GM23338 (cell line): ENCODE data around the gene PDK4. TPM values are rescaled to one million over a fixed set of nuclear protein-coding genes. Genes with fewer than 3 reads are reported as not detected.

Experiments used
- ATAC-seq: fragments of 200-7000 bp; cut with Tn5 transposase; 3 replicates; pipeline ENCODE4 v1.9.1; 2020
- DNase-seq: peaks from one replicate; pipeline ENCODE4 v3.0.0-alpha.2; 2015; ENCODE audit warnings: low spot score
- H2AFZ ChIP-seq: fragments of 200-600 bp; sonication (generic); 2 replicates; pipeline ENCODE4 v1.8.0; 2016; ENCODE audit warnings: antibody characterized with exemption, mild to moderate bottlenecking, moderate library complexity
- H3F3A ChIP-seq: fragments of 200-600 bp; sonication (generic); replicated peaks from 2 replicates; pipeline ENCODE4 v1.8.0; 2017; ENCODE audit warnings: antibody characterized with exemption, mixed run types, low read depth
- H3K27ac ChIP-seq: fragments of 200-600 bp; sonication (generic); 2 replicates; pipeline ENCODE4 v1.6.1; 2016; ENCODE audit warnings: low read depth
- H3K27me3 ChIP-seq: fragments of 200-600 bp; sonication (generic); 2 replicates; pipeline ENCODE4 v1.8.0; 2016; ENCODE audit warnings: mild to moderate bottlenecking, mixed run types, moderate library complexity; ENCODE audit not compliant: insufficient read depth
- H3K36me3 ChIP-seq: fragments of 200-600 bp; sonication (generic); 2 replicates; pipeline ENCODE4 v1.8.0; 2016; ENCODE audit warnings: mild to moderate bottlenecking; ENCODE audit not compliant: insufficient read depth
- H3K4me1 ChIP-seq: fragments of 200-600 bp; sonication (generic); 2 replicates; pipeline ENCODE4 v1.8.0; 2016; ENCODE audit warnings: mild to moderate bottlenecking, moderate library complexity; ENCODE audit not compliant: insufficient read depth
- H3K4me2 ChIP-seq: fragments of 200-600 bp; sonication (generic); 2 replicates; pipeline ENCODE4 v1.7.1; 2017; ENCODE audit warnings: mixed run types
- H3K4me3 ChIP-seq: fragments of 200-600 bp; sonication (generic); 2 replicates; pipeline ENCODE4 v1.6.1; 2016; ENCODE audit warnings: mixed run types
- H3K79me2 ChIP-seq: fragments of 200-600 bp; sonication (generic); replicated peaks from 2 replicates; pipeline ENCODE4 v1.8.0; 2017; ENCODE audit warnings: mild to moderate bottlenecking; ENCODE audit not compliant: insufficient read depth
- H3K9me2 ChIP-seq: fragments of 200-600 bp; sonication (generic); 2 replicates; pipeline ENCODE4 v1.8.0; 2017; ENCODE audit not compliant: insufficient read depth
- H4K20me1 ChIP-seq: fragments of 200-600 bp; sonication (generic); replicated peaks from 2 replicates; pipeline ENCODE4 v1.8.0; 2017; ENCODE audit warnings: mild to moderate bottlenecking; ENCODE audit not compliant: insufficient read depth
- H3K27ac Mint-ChIP-seq: 2 replicates; pipeline ENCODE4 v1.8.0; 2020; ENCODE audit warnings: inconsistent platforms, mild to moderate bottlenecking, moderate library complexity, mixed read lengths
- H3K27me3 Mint-ChIP-seq: 3 replicates; pipeline ENCODE4 v1.8.0; 2022; ENCODE audit warnings: low read depth, mild to moderate bottlenecking, moderate library complexity, mixed read lengths, inconsistent platforms; ENCODE audit not compliant: insufficient read depth, poor library complexity
- H3K36me3 Mint-ChIP-seq: 3 replicates; pipeline ENCODE4 v1.8.0; 2021; ENCODE audit warnings: low read depth, mild to moderate bottlenecking, inconsistent platforms, moderate library complexity, mixed read lengths
- H3K4me1 Mint-ChIP-seq: 3 replicates; pipeline ENCODE4 v1.8.0; 2020; ENCODE audit warnings: mild to moderate bottlenecking, inconsistent platforms, mixed read lengths
- H3K4me3 Mint-ChIP-seq: 3 replicates; pipeline ENCODE4 v1.8.0; 2021; ENCODE audit warnings: moderate library complexity, mild to moderate bottlenecking, inconsistent platforms, mixed read lengths
- H3K9me3 Mint-ChIP-seq: 3 replicates; pipeline ENCODE4 v1.8.0; 2020; ENCODE audit warnings: moderate library complexity, mild to moderate bottlenecking, inconsistent platforms, mixed read lengths
- CREB1 ChIP-seq: fragments of 250-450 bp; sonication (Bioruptor Pico); IDR thresholded peaks from 2 replicates; pipeline ENCODE4 v1.5.0; 2020; ENCODE audit warnings: low read depth, mild to moderate bottlenecking, moderate library complexity
- CTCF ChIP-seq, 2 experiments: fragments of 200-600 bp in 1 of 2; sonication (generic) in 1 of 2; conservative IDR thresholded peaks; 2 replicates each; pipeline versions ENCODE4 v1.5.1 to v1.6.1; 2016 to 2017; ENCODE audit warnings: antibody characterized with exemption in 2 of 2, low read depth in 2 of 2, mild to moderate bottlenecking in 2 of 2, moderate library complexity in 1 of 2
- EZH2 ChIP-seq: fragments of 200-600 bp; sonication (generic); IDR thresholded peaks from one replicate; pipeline ENCODE4 v1.8.0; 2017; ENCODE audit warnings: antibody characterized with exemption, mild to moderate bottlenecking, low read depth; ENCODE audit not compliant: unreplicated experiment
- JUNB ChIP-seq: IDR thresholded peaks from one replicate; pipeline ENCODE4 v1.6.1; 2016; ENCODE audit warnings: antibody characterized with exemption; ENCODE audit not compliant: unreplicated experiment
- REST ChIP-seq: IDR thresholded peaks from one replicate; pipeline ENCODE4 v1.6.1; 2018; ENCODE audit warnings: antibody characterized with exemption; ENCODE audit not compliant: unreplicated experiment
- ZNF114 ChIP-seq: fragments of 250-450 bp; sonication (Bioruptor Pico); IDR thresholded peaks from 2 replicates; pipeline ENCODE4 v1.5.0; 2020; ENCODE audit warnings: mild to moderate bottlenecking, moderate library complexity
- ZNF331 ChIP-seq: fragments of 250-450 bp; sonication (Bioruptor Pico); IDR thresholded peaks from 2 replicates; pipeline ENCODE4 v1.5.0; 2020; ENCODE audit warnings: low read depth, mild to moderate bottlenecking, moderate library complexity
- polyA plus RNA-seq: library from polyadenylated mRNA; unstranded; fragments of >200 nt; fragmentation: Nextera tagmentation; extraction: Ambion mirVana; gene quantifications from 2 replicates; pipeline ENCODE4 v1.2.1, GENCODE V29; 2016
- total RNA-seq: library from RNA; depleted of rRNA; stranded (reverse); fragments of >200 nt; shearing (Covaris generic); gene quantifications from 2 replicates; pipeline ENCODE4 v1.2.3, GENCODE V29; 2014
- TF ChIP-seq, protein P1 (sequence below): fragments of 250-450 bp; sonication (Bioruptor Pico); IDR thresholded peaks from 2 replicates; pipeline ENCODE4 v1.5.0; 2020; ENCODE audit warnings: mild to moderate bottlenecking, moderate library complexity

PDK4 gene
- total and polyA plus RNA-seq, 2 experiments from 2014 or later, result 0.32 TPM; not detected in 1

DNA sequence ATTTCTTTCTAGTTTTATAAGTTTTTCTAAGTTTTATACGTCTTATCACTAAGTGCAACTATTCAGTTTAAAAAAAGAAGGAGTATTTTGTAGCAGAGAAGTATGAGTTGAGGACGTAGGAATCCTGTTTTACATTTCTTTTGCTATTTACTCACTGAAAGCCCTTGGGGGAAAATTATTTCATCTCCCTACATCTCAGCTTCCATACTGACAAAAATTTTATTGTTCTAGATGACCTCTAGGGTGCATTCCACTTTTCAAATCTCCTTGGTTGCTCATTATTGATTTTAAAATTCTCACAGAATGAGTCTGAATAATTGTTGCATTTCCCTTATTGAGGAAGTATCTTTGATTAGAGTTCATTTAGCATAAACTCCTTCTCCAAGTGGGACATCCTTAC is 14.9 kb upstream of the PDK4 start (continued):
- TF ChIP-seq, protein P1, sequence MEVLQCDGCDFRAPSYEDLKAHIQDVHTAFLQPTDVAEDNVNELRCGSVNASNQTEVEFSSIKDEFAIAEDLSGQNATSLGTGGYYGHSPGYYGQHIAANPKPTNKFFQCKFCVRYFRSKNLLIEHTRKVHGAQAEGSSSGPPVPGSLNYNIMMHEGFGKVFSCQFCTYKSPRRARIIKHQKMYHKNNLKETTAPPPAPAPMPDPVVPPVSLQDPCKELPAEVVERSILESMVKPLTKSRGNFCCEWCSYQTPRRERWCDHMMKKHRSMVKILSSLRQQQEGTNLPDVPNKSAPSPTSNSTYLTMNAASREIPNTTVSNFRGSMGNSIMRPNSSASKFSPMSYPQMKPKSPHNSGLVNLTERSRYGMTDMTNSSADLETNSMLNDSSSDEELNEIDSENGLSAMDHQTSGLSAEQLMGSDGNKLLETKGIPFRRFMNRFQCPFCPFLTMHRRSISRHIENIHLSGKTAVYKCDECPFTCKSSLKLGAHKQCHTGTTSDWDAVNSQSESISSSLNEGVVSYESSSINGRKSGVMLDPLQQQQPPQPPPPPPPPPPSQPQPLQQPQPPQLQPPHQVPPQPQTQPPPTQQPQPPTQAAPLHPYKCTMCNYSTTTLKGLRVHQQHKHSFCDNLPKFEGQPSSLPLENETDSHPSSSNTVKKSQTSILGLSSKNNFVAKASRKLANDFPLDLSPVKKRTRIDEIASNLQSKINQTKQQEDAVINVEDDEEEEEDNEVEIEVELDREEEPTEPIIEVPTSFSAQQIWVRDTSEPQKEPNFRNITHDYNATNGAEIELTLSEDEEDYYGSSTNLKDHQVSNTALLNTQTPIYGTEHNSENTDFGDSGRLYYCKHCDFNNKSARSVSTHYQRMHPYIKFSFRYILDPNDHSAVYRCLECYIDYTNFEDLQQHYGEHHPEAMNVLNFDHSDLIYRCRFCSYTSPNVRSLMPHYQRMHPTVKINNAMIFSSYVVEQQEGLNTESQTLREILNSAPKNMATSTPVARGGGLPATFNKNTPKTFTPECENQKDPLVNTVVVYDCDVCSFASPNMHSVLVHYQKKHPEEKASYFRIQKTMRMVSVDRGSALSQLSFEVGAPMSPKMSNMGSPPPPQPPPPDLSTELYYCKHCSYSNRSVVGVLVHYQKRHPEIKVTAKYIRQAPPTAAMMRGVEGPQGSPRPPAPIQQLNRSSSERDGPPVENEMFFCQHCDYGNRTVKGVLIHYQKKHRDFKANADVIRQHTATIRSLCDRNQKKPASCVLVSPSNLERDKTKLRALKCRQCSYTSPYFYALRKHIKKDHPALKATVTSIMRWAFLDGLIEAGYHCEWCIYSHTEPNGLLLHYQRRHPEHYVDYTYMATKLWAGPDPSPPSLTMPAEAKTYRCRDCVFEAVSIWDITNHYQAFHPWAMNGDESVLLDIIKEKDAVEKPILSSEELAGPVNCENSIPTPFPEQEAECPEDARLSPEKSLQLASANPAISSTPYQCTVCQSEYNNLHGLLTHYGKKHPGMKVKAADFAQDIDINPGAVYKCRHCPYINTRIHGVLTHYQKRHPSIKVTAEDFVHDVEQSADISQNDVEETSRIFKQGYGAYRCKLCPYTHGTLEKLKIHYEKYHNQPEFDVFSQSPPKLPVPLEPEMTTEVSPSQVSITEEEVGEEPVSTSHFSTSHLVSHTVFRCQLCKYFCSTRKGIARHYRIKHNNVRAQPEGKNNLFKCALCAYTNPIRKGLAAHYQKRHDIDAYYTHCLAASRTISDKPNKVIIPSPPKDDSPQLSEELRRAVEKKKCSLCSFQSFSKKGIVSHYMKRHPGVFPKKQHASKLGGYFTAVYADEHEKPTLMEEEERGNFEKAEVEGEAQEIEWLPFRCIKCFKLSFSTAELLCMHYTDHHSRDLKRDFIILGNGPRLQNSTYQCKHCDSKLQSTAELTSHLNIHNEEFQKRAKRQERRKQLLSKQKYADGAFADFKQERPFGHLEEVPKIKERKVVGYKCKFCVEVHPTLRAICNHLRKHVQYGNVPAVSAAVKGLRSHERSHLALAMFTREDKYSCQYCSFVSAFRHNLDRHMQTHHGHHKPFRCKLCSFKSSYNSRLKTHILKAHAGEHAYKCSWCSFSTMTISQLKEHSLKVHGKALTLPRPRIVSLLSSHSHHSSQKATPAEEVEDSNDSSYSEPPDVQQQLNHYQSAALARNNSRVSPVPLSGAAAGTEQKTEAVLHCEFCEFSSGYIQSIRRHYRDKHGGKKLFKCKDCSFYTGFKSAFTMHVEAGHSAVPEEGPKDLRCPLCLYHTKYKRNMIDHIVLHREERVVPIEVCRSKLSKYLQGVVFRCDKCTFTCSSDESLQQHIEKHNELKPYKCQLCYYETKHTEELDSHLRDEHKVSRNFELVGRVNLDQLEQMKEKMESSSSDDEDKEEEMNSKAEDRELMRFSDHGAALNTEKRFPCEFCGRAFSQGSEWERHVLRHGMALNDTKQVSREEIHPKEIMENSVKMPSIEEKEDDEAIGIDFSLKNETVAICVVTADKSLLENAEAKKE, result no peak
- TF ChIP-seq CREB1, result no peak
- no peak for TF ChIP-seq CTCF (conservative IDR thresholded peaks at IDR 0.05; ENCODE audit: low read depth in 2 of 2)
- TF ChIP-seq EZH2, result no peak
- TF ChIP-seq ZNF114, result no peak

GRCh38 chr7:95609277-95609971 is 13.1 kb upstream of the PDK4 start:
- Histone ChIP-seq H3K27me3 (peaks cover 8% of the 10 kb centered on the region; the same call in 1 of the 2 replicates), H2AFZ (no peak overlapping the region), H3F3A (no peaks in the 10 kb centered on the region), H3K79me2 (no peaks in the 10 kb centered on the region), H3K9me2 (no peaks in the 10 kb centered on the region), H3K4me3 (no peak overlapping the region), H3K4me2 (no peak overlapping the region), H3K36me3 (no peaks in the 10 kb centered on the region), H4K20me1 (no peaks in the 10 kb centered on the region), H3K27ac (no peak overlapping the region), H3K4me1 (peaks cover 4% of the 10 kb centered on the region; the same call in 1 of the 2 replicates)
- H3K27me3 Mint-ChIP-seq, result peaks cover 16% of the 10 kb centered on the region
- H3K4me3 Mint-ChIP-seq, result no peak overlapping the region
- no peak overlapping the region for H3K27ac Mint-ChIP-seq
- H3K9me3 Mint-ChIP-seq, result peaks cover 15% of the 10 kb centered on the region; the same call in 2 of the 3 replicates
- peaks cover 17% of the 10 kb centered on the region for H3K4me1 Mint-ChIP-seq
- no peaks in the 10 kb centered on the region for H3K36me3 Mint-ChIP-seq
- DNase-seq (no peak), ATAC-seq (no peak)
- TF ChIP-seq JUNB (no peak), CTCF (conservative IDR thresholded peaks at IDR 0.05; ENCODE audit: low read depth in 2 of 2) (no peak), REST (no peak), CREB1 (no peak), EZH2 (no peak), ZNF114 (no peak), ZNF331 (CRISPR knock-in tag) (no peak)
